IPS-18c (cell line): ENCODE results near the gene MAP3K2.
"Not testable (repeated sequence)": the region's sequence is repeated elsewhere in the genome, so short reads cannot be mapped to it uniquely, and the experiment has no call there.

Experiments
- H3K4me3 ChIP-seq: 2 replicates; pipeline ENCODE4 v1.7.0; 2013; ENCODE audit warnings: low read depth, mild to moderate bottlenecking, low read length, moderate library complexity; ENCODE audit not compliant: insufficient read depth
- H3K9me3 ChIP-seq: one replicate; pipeline ENCODE4 v1.6.1; 2013; ENCODE audit warnings: mild to moderate bottlenecking, low read length, moderate library complexity; ENCODE audit not compliant: control insufficient read depth, insufficient read depth

The MAP3K2 gene

DNA sequence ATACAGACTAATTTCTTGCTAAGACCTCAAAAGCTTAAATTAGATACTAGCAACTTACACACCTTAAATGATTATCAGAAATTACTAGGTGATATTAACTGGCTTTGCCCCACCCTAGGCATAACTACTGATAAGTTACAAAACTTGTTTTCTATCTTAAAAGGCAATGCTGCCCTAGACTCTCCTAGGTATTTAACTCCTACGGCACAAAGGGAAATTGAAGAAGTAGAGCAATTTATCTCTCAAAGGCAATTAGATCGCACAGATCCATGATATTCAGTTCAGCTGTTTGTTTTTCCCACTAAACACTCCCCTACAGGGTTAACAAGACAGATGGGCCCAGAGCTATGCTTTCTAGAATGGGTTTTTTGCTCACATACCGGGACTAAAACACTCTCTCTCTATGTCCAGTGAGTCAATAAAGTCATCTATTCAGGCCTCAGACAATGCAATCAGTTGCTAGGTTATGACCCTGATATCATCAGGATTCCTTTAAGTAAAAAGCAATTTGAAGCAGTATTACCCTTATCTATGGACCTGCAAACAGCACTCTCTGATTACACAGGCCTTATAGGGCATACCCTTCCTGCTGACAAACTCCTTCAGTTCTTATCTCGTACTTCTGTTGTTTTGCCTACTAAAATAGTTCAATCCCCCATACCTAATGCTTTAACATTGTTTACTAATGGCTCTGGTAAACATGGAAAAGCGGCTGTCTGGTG lies 14.3 kb downstream of the MAP3K2 start:
- H3K9me3 ChIP-seq = peaks cover 10% of the 10 kb centered on the region

DNA sequence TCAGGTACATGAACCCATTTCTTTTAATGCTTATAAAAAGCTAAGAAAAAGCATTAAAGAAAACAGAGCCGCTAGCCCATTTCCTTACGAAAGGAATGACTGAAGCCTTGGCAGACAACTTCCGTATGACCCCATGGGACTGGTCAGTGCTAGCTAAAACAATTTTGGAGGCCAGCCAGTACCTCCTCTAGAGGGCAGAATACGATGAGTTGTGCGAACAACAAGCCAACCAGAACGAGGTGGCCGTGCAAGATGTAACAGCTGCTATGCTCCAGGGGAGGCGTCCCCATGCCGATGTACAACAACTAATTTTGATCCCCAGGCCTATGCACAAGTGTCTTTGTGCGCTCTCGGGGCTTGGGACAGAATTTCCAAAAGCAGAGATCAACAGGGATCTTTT lies 16.7 kb downstream of the MAP3K2 start:
- Histone ChIP-seq H3K4me3 (no peak overlapping the region), H3K9me3 (peaks cover 8% of the 10 kb centered on the region)

More for the DNA sequence above, 14.3 kb downstream of the MAP3K2 start:
- H3K4me3 ChIP-seq = no peak overlapping the region

DNA sequence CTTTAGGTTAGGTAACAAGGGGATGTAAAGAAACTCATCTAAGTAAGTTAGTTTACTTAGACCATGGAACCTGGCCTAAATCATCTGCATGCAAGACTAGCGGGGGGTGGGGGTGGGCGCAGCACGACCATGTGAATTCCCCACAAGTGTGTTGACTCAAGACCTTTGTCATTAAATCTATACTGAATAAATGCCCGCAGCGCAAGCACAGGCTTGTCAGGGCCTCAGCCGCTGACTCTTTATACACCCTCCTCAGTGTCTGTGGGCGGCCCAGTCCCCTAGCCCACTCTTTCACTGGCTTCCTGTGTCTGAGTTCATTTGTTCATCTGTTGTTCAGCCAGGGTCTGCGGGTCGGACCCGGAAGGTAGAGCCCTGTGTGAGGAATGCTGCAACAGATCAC lies 17.8 kb downstream of the MAP3K2 start:
- Histone ChIP-seq H3K9me3 (peaks cover 6% of the 10 kb centered on the region), H3K4me3 (no peak overlapping the region; the same call in 1 of the 2 replicates)

DNA sequence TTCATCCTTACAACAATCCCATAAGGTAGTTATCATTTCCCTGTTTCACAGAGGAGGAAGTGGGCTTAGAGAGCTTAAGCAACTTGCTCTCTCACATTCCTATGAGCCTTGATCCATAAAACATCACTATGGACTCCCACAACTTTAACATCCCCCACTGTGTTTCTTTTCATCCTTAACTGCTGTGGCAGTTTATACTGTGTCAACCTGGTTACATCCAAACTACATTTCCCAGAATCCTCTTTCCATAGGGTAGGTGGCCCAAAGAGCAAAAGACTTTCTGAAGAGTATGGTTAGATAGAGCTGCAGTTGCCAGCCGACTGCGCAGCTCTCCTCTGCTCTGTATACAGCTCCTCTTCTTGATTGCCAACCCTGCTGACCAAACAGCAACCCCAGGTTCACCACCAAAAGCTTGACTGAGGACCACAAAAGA lies 22.5 kb downstream of the MAP3K2 start:
- H3K9me3 ChIP-seq = peaks cover 3% of the 10 kb centered on the region
- no peak overlapping the region for H3K4me3 ChIP-seq

DNA sequence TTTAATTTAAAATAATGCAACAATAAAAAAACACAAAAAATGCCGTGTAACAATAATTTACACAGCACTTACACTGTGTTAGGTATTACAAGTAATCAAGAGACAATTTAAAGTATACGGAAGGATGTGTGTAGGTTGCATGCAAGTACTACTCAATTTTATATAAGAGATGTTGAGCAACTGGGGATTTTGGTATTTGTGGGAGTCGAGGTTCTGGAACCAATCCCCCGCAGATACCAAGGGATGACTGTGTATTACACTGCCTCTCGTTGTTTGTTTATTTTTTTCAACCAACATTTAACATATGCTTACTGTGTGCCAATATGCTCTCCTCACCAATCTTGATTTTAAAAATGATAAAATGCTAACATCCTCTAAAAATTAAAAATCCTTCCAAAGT lies 24.8 kb downstream of the MAP3K2 start:
- no peaks in the 10 kb centered on the region for H3K9me3 ChIP-seq
- H3K4me3 ChIP-seq = no peak overlapping the region

DNA sequence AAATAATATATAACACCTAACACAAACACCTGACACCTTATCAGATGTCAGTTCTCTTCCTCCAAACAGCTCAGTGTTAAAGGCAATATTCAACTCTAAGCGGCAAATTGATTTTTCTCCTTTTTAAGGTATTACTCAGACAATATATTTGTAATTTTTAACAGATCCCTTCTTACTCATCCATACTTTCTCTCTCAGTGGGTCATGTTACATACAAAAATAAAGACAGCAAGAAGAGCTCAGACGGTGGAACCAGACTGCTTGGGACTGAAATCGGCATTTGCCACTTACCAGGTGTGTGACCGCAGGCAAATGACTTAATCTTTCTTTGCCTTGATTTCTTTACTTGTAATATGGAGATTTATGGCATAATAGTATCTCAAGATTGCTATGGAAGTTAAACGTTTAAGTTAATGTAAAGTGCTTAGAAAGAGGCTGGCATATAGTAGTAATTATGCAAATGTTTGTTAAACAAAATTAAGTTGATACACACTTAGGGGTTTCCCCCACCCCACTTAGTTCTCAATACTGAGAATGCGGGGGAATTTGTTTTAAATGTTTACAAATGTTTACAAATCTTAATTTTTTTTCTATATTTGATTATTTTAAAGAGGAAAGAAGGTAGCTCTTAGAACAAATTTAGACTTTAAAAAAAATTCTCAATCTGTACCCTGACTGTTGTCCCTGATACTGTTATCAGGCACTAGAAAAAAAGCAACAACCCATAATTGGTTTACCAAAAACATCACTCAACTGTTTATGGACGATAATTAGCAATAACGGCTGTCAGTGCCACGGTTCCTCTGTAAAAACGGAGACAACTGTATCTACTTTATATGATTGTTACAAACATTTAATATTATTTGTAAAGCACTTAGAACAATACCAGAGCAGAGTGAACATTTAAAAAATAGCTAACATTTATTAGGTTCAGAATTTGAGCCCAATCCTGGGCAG lies 25.6 kb downstream of the MAP3K2 start:
- Histone ChIP-seq H3K4me3 (no peak overlapping the region), H3K9me3 (no peaks in the 10 kb centered on the region)

DNA sequence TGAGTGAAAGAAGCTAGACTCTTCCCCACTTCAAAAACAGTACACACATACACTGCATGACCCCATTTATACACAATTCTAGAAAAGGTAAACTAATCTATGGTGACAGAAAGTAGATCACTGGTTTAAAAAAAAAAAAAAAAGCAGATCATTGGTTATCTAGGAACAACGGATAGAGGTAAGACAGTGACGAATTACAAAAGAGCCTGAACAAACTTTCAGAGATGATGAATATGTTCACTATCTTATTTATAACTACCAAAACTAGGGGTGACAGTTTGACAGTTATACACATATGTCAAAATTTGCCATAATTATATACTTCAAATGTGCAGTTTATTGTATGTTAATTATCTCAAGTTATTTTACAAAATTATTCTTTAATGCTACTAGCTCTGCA lies 27.5 kb downstream of the MAP3K2 start:
- H3K4me3 ChIP-seq = no peak overlapping the region
- no peaks in the 10 kb centered on the region for H3K9me3 ChIP-seq

DNA sequence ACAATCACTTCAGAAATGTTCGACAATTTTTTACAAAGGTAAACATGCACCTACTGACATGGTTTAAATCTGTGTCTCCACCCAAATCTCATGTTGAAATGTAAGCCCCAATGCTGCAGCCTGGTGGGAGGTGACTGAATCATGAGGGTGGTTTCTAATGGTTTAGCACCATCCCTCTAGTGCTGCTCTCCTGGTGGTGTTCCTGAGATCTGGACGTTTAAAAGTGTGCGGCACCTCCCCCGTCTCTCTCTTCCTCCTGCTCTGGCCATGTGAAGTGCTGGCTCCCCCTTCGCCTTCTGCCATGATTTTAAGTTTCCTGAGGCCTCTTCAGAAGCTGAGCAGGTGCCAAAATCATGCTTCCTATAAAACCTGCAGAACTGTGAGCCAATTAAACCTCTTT lies 28.3 kb downstream of the MAP3K2 start:
- Histone ChIP-seq H3K4me3 (no peak overlapping the region), H3K9me3 (no peaks in the 10 kb centered on the region)

DNA sequence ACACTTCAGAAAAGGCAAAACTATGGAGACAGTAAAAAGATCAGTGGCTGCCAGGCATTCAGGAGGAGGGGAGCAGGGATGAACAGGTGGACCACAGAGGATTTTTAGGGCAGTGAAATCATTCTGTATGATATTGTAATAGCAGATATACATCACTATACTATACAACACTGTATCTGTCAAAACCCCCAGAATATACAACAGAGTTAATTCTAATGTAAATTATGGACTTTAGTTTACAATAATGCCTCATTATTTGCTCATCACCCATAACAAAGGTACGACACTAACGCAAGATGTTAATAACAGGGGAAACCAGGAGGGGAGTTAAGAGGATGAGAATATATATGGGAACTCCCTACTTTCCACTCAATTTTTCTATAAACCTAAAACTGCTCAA lies 28.8 kb downstream of the MAP3K2 start:
- Histone ChIP-seq H3K4me3 (no peak overlapping the region), H3K9me3 (no peaks in the 10 kb centered on the region)

DNA sequence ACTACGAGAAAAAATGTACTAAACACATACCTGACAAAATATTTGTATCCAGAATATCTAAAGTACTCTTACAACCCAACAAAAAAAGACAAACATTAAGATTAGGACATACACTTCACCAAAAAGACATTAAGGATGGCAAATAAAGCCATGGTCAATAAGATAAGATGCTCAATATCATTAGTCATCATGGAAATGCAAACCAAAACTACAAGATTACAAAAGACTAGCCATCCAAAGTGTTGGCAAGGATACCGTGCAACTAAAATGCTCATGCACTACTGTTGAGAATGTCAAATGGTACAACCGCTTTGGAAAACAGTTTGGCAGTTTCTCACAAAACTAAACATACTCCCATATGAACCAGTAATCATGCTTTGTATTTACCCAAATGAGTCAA lies 29.7 kb downstream of the MAP3K2 start:
- Histone ChIP-seq H3K9me3 (no peaks in the 10 kb centered on the region), H3K4me3 (no peak overlapping the region)

DNA sequence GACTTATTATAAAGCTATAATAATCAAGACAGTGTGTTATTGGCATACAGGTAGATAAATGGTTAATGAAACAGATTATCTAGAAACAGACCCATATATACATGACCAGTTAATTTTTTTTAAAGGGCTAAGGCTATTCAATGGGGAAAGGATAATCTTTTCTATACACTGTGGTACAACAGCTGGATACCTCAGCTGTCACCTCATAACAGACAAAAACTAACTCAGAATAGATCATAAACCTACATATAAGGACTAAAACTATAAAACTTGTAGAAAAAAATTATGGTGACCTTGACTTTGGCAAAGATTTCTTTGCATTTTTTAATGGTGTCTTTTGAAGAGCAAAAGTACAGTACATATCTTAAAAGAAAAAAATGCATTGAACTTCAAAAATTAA lies 30.2 kb downstream of the MAP3K2 start:
- Histone ChIP-seq H3K9me3 (no peaks in the 10 kb centered on the region), H3K4me3 (no peak overlapping the region)

DNA sequence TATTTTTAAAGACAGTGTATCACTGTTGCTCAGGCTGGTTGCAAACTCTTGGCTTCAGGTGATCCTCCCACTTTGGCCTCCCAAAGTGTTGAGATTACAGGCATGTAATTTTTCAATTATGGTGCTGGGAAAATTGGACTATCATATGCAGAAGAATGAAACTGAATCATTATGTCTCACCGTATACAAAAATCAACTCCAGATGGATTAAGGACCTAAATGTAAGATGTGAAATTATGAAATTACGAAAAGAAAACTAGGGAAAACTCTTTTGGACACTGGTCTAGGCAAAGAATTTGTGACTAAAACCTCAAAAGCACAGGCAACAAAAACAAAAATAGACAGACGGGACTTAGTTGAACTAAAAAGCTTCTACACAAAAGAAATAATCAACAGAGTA lies 31.2 kb downstream of the MAP3K2 start:
- Histone ChIP-seq H3K4me3 (no peak overlapping the region), H3K9me3 (no peaks in the 10 kb centered on the region)

DNA sequence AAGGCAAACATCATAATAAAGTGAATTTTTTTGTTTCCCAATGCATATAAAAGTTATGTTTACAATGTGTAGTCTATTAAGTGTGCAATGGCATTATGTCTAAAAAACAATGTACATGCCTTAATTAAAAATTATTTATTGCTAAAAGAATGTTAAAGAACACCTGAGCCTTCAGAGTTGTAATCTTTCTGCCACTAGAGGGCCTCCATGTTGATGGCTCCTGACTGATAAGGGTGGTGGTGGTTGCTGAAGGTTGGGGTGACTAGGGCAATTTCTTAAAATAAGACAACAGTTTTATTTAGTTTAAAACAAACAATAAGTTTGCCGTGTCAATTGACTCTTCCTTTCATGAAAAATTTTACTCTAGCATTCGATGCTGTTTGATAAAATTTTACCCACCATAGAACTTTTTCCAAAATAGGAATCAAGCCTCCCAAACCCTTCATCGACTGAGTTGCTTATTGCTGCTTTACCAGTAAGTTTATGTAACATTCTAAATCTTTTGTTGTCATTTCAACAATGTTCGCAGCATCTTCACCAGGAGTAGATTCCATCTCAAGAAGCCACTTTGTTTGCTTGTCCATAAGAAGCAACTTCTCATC lies 32.3 kb downstream of the MAP3K2 start:
- no peak overlapping the region for H3K4me3 ChIP-seq
- no peaks in the 10 kb centered on the region for H3K9me3 ChIP-seq

DNA sequence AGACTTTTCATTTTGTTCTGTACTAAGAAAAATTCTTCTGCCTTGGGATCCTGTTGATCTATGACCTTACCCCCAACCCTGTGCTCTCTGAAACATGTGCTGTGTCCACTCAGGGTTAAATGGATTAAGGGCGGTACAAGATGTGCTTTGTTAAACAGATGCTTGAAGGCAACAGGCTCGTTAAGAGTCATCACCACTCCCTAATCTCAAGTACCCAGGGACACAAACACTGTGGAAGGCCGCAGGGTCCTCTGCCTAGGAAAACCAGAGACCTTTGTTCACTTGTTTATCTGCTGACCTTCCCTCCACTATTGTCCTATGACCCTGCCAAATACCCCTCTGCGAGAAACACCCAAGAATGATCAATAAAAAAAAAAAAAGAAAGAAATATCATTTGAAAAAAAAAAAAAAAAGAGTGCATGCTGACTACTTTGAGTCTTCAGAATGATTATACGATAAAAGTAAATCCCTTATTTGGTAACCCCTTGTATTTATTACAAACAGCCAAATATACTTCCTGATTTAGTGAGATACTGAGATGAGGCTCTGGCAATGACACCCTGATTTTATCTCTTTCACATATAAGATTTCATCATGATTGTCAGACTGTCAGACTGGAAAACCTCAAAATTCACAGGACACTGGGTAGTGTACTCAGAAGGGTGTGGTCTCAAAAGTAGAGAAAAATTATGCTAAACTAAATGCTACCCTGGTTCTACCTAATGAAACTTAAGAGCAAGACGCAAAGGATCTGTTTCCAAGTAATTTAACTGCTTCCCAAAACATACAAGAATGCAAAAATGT lies 33.7 kb downstream of the MAP3K2 start:
- not testable (repeated sequence) for H3K4me3 ChIP-seq, H3K9me3 ChIP-seq

DNA sequence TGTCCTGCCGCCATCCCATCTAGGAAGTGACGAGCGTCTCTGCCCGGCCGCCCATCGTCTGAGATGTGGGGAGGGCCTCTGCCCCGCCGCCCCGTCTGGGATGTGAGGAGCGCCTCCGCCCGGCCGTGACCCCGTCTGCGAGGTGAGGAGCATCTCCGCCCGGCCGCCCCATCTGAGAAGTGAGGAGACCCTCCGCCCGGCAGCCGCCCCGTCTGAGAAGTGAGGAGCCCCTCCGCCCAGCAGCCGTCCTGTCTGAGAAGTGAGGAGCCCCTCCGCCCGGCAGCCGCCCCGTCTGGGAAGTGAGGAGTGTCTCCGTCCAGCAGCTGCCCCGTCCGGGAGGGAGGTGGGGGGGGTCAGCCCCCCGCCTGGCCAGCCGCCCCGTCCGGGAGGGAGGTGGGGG lies 34.6 kb downstream of the MAP3K2 start:
- H3K9me3 ChIP-seq, H3K4me3 ChIP-seq: not testable (repeated sequence)

DNA sequence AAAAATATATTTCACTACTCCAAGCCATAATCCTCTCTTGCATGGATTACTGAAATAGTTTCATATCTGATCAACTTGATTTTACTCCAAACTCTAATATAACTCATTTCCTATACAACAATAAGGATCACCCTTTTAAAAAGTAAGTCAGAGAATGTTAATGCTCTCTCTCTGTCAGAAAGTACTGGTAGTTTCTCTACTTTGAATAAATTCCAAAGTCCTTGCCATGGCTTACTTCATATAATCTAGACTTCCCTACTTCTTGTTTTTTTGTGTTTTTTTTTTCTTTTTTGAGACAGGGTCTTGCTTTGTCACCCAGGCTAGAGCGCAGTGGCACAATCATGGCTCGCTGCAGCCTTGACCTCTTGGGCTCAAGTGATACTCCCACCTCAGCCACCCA lies 36.2 kb downstream of the MAP3K2 start:
- Histone ChIP-seq H3K4me3 (no peak overlapping the region), H3K9me3 (no peaks in the 10 kb centered on the region)

DNA sequence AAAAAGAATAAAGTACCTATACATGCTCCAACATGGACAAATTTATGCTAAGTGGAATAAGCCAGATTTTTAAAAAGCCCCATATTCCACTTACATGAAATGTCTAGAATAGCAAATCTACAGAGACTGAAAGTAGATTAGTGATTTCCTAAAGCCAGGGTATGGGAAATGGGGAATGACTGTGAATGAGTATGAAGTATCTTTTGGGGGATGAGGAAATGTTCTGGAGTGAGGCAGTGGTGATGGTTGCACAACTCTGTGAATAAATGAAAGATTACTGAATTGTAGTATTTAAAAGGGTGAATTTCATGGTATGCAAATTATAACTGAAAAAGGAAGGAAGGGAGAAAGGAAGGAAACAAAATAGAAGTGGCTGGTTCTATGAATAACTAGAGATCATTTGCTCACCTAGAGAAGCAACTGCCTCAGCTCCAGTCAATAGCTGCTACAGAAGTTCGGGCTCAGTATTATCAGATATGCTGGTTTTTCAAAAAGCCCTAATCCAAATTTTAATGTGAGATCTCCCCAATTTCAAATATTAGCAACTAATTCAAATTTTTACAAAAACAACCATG lies 39.3 kb downstream of the MAP3K2 start:
- Histone ChIP-seq H3K4me3 (no peak overlapping the region), H3K9me3 (no peaks in the 10 kb centered on the region)
